Duodenal mucosa (tissue), 2 donors: ENCODE measurements around the gene COL6A2.
"Not testable (repeated sequence)": the region's sequence is repeated elsewhere in the genome, so short reads cannot be mapped to it uniquely, and the experiment has no call there.

Experiments used
- H3K27ac ChIP-seq: one replicate; pipeline ENCODE4 v1.7.0; 2013; ENCODE audit warnings: low read depth, low read length
- H3K27me3 ChIP-seq, 2 donors: one replicate each; pipeline ENCODE4 v1.7.0; 2013; ENCODE audit warnings: low read length in 2 of 2, control low read depth in 1 of 2; ENCODE audit not compliant: insufficient read depth in 2 of 2, control insufficient read depth in 1 of 2
- H3K36me3 ChIP-seq, 2 donors: one replicate each; pipeline ENCODE4 v1.7.0; 2013; ENCODE audit warnings: low read length in 2 of 2, control low read depth in 1 of 2; ENCODE audit not compliant: insufficient read depth in 2 of 2, control insufficient read depth in 1 of 2
- H3K4me1 ChIP-seq, 2 donors: one replicate each; pipeline ENCODE4 v1.7.0; 2013; ENCODE audit warnings: low read length in 2 of 2, control low read depth in 1 of 2; ENCODE audit not compliant: insufficient read depth in 2 of 2, control insufficient read depth in 1 of 2
- H3K4me3 ChIP-seq, 2 donors: one replicate each; pipeline ENCODE4 v1.7.0; 2013; ENCODE audit warnings: low read length in 2 of 2, low read depth in 1 of 2
- H3K9ac ChIP-seq, 2 donors: one replicate each; pipeline ENCODE4 v1.7.0; 2013; ENCODE audit warnings: low read length in 2 of 2, low read depth in 1 of 2
- H3K9me3 ChIP-seq, 2 donors: one replicate each; pipeline ENCODE4 v1.7.0; 2013; ENCODE audit warnings: low read length in 2 of 2, control low read depth in 1 of 2; ENCODE audit not compliant: control insufficient read depth in 1 of 2

COL6A2 gene

GRCh38 chr21:46142582-46143473, 44.9 kb downstream of the COL6A2 start:
- Histone ChIP-seq H3K9me3 (no peaks in the 10 kb centered on the region), H3K4me3 (no peak overlapping the region), H3K27ac (no peak overlapping the region), H3K4me1 (no peaks in the 10 kb centered on the region), H3K36me3 (no peaks in the 10 kb centered on the region), H3K9ac (no peak overlapping the region), H3K27me3 (peaks cover 0 to 16% of the 10 kb centered on the region in 2 donors)

GRCh38 chr21:46144464-46145070, 46.7 kb downstream of the COL6A2 start:
- Histone ChIP-seq H3K9ac (no peak overlapping the region), H3K27me3 (peaks cover 0 to 11% of the 10 kb centered on the region in 2 donors), H3K36me3 (no peaks in the 10 kb centered on the region), H3K9me3 (no peaks in the 10 kb centered on the region), H3K4me3 (no peak overlapping the region), H3K27ac (no peak overlapping the region), H3K4me1 (no peaks in the 10 kb centered on the region)

- Histone ChIP-seq H3K9ac (no peak overlapping the region), H3K27me3 (peaks cover 0 to 5% of the 10 kb centered on the region in 2 donors), H3K27ac (no peak overlapping the region), H3K36me3 (no peaks in the 10 kb centered on the region), H3K9me3 (no peaks in the 10 kb centered on the region), H3K4me3 (no peak overlapping the region), H3K4me1 (no peaks in the 10 kb centered on the region)
These were observed 47.4 kb downstream of the COL6A2 start for GRCh38 chr21:46145159-46145839.

GRCh38 chr21:46145840-46146691, 48.2 kb downstream of the COL6A2 start:
- H3K4me1 ChIP-seq = no peaks in the 10 kb centered on the region
- no peak overlapping the region for H3K4me3 ChIP-seq
- no peaks in the 10 kb centered on the region for H3K9me3 ChIP-seq
- no peak overlapping the region for H3K27ac ChIP-seq
- H3K9ac ChIP-seq = no peak overlapping the region
- H3K27me3 ChIP-seq = no peaks in the 10 kb centered on the region
- H3K36me3 ChIP-seq = no peaks in the 10 kb centered on the region

GRCh38 chr21:46146856-46147255, 48.9 kb downstream of the COL6A2 start:
- no peaks in the 10 kb centered on the region for H3K27me3 ChIP-seq
- H3K27ac ChIP-seq = no peak overlapping the region
- no peaks in the 10 kb centered on the region for H3K4me1 ChIP-seq
- H3K9ac ChIP-seq = no peak overlapping the region
- H3K36me3 ChIP-seq = no peaks in the 10 kb centered on the region
- H3K4me3 ChIP-seq = no peak overlapping the region
- no peaks in the 10 kb centered on the region for H3K9me3 ChIP-seq

- H3K9ac ChIP-seq, H3K36me3 ChIP-seq, H3K9me3 ChIP-seq, H3K4me3 ChIP-seq, H3K27ac ChIP-seq, H3K27me3 ChIP-seq, H3K4me1 ChIP-seq: not testable (repeated sequence)
These were observed 49.5 kb downstream of the COL6A2 start for GRCh38 chr21:46147429-46147828.

GRCh38 chr21:46148106-46148505, 50.2 kb downstream of the COL6A2 start:
- Histone ChIP-seq H3K9me3 (no peaks in the 10 kb centered on the region), H3K36me3 (no peaks in the 10 kb centered on the region), H3K27me3 (no peaks in the 10 kb centered on the region), H3K9ac (no peak overlapping the region), H3K27ac (no peak overlapping the region), H3K4me1 (peaks cover 4% of the 10 kb centered on the region in 2 donors), H3K4me3 (no peak overlapping the region)

GRCh38 chr21:46149205-46149901, 51.4 kb downstream of the COL6A2 start:
- H3K9ac ChIP-seq = no peak overlapping the region
- H3K9me3 ChIP-seq = no peaks in the 10 kb centered on the region
- H3K4me3 ChIP-seq = no peak overlapping the region
- H3K4me1 ChIP-seq = peaks cover 8 to 9% of the 10 kb centered on the region in 2 donors
- H3K27ac ChIP-seq = no peak overlapping the region
- no peaks in the 10 kb centered on the region for H3K27me3 ChIP-seq
- H3K36me3 ChIP-seq = no peaks in the 10 kb centered on the region

- Histone ChIP-seq H3K4me3 (no peak overlapping the region), H3K36me3 (no peaks in the 10 kb centered on the region), H3K27me3 (no peaks in the 10 kb centered on the region), H3K9me3 (no peaks in the 10 kb centered on the region), H3K4me1 (peaks cover 8 to 9% of the 10 kb centered on the region in 2 donors), H3K9ac (no peak overlapping the region), H3K27ac (no peak overlapping the region)
These were observed 52.2 kb downstream of the COL6A2 start for GRCh38 chr21:46150073-46150472.
